ENCODE data around the gene RNFT2. TPM values are rescaled to one million over a fixed set of nuclear protein-coding genes. Genes with fewer than 3 reads are reported as not detected.
A peak's percentile ranks its signal among the peaks of the same experiment; 100 is the strongest.
"Not testable (repeated sequence)": the region's sequence is repeated elsewhere in the genome, so short reads cannot be mapped to it uniquely, and the experiment has no call there.

The RNFT2 gene
- total RNA-seq, 2 experiments from 2014 or later = 13.0 to 15.8 TPM

DNA sequence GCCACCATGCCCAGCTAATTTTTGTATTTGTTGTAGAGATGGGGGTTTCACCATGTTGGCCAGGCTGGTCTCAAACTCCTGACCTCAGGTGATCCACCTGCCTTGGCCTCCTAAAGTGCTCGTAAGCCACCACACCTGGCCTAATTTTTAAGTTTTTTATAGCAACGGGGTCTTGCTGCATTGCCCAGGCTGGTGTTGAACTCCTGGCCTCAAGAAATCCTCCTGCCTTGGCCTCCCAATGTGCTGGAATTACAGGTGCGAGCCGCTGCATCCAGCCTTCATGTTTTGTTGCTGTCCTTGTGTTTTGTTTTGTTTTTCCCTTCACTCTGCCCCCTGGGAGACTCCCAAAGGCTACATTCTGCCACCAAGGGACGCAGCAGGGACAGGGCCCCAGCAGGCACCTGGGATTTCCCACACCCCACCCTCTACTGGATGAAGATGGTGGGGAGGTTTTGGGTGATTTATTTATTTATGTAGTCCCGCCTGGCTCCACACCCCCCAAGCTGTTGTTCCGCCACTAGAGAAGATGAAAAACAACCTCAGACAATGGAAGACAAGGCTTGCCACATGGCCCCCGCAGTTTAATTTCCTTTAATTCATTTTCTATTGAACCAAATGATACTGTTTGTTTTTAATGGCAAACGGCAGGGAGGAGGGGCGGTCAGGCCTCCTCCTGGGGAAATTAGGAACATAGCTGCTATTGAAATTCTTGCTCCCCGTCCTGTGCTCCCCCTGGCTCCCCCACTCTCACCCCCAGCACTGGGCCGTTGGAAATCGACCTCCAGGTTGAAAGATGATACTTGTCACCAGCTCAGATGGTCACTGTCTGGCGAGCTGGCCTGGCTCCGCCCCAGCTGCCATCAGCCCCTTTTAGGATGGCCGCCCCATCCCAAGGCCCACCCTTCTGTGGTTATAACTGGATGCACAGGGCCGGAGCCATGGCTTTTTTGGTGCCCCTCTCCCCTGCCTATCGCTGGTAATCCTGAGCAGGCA, 70.3 kb downstream of the RNFT2 start:
- no peaks in the 10 kb centered on the region for H3K9me3 Mint-ChIP-seq
- H3K4me3 Mint-ChIP-seq = no peak overlapping the region
- no peaks in the 10 kb centered on the region for H3K27me3 Mint-ChIP-seq (ENCODE audit: low read depth)
- CTCF ChIA-PET = no interaction called here
- no peak for DNase-seq
- H3K27ac Mint-ChIP-seq = no peak overlapping the region
- H3K36me3 Mint-ChIP-seq (ENCODE audit: low read depth) = peaks cover 4% of the 10 kb centered on the region
- intact Hi-C loops (cut with micrococcal nuclease) = no loop called here
- H3K4me1 Mint-ChIP-seq (ENCODE audit: low read depth) = no peaks in the 10 kb centered on the region

DNA sequence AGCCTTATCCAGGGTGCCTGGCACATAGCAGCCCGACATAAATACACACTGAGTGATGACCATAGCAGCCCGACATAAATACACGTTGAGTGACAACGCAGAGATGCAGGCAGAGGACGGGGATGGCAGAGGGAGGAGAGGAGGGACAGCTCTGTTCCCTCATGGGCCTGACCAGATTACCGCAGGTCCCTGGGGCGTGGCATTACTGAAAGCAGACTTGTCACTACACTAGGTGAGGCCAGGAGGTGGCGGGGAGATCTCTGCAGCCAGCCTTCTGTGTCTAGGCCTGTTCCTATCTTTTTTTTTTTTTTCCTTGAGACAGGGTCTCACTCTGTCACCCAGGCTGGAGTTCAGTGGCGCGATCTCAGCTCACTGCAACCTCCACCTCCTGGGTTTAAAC, 74.1 kb downstream of the RNFT2 start:
- Mint-ChIP-seq H3K9me3 (no peaks in the 10 kb centered on the region), H3K27me3 (ENCODE audit: low read depth) (no peaks in the 10 kb centered on the region), H3K27ac (no peak overlapping the region), H3K4me1 (ENCODE audit: low read depth) (no peaks in the 10 kb centered on the region), H3K4me3 (no peak overlapping the region), H3K36me3 (ENCODE audit: low read depth) (peaks cover 4% of the 10 kb centered on the region)
- intact Hi-C loops (cut with micrococcal nuclease) = no loop called here
- no peak for DNase-seq
- CTCF ChIA-PET = no interaction called here

DNA sequence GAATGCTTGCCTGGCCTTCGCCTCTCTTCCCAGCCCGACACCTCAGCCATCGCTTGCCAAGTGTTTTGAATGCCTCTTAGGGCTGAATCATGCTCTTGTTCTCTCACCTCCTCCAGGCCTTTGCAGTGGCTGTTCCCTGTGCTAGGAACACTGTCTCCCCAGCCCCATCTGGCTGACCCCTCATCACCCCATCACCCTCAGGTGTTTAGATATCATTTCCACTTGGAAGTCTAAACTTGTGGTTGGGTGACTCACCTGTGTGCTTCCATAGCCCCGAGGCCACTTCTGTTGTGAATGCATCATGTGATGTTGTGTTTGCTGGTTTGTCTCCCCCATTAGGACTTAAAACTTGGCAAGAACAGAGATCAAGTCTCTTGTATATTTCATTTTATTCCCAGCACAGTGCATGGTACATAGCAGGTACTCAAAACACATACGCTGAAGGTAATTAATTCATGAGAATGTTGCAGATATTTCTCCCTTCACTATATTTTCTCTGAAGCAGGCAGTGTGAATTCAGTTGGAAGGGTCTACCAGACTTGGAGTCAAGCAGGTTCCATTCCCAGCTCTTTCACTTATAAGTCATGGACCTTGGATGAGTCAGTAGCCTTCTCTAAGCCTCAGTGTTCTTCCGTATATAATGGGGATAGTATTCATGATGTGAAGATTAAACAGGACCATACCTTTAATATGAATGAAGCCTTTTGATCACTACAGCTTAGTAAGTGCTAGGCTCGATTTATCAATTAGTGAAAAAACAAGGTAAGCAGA, 75.3 kb downstream of the RNFT2 start:
- Mint-ChIP-seq H3K4me1 (ENCODE audit: low read depth) (peaks cover 8% of the 10 kb centered on the region), H3K4me3 (no peak overlapping the region), H3K36me3 (ENCODE audit: low read depth) (peaks cover 4% of the 10 kb centered on the region), H3K27me3 (ENCODE audit: low read depth) (no peaks in the 10 kb centered on the region), H3K27ac (no peak overlapping the region), H3K9me3 (no peaks in the 10 kb centered on the region)
- intact Hi-C loops (cut with micrococcal nuclease) = no loop called here
- no peak for DNase-seq
- CTCF ChIA-PET = no interaction called here

DNA sequence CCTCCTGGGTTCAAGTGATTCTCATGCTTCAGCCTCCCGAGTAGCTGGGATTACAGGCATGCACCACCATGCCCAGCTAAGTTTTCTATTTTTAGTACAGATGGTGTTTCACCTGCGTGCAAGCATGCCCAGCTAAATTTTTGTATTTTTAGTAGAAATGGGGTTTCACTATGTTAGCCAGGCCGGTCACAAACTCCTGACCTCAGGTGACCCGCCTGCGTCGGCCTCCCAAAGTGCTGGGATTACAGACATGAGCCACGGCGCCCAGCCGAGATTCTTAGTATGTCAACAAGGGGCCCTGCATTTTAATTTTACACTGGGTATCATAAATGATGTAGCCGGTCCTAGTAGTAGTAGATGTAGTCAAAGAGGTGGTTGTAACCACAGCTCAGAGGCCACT, 76.7 kb downstream of the RNFT2 start:
- intact Hi-C loops (cut with micrococcal nuclease); CTCF ChIA-PET; H3K27ac Mint-ChIP-seq; H3K27me3 Mint-ChIP-seq (ENCODE audit: low read depth); H3K4me3 Mint-ChIP-seq; H3K9me3 Mint-ChIP-seq; DNase-seq; H3K36me3 Mint-ChIP-seq (ENCODE audit: low read depth): not testable (repeated sequence)
- peaks cover 11% of the 10 kb centered on the region for H3K4me1 Mint-ChIP-seq (ENCODE audit: low read depth)

DNA sequence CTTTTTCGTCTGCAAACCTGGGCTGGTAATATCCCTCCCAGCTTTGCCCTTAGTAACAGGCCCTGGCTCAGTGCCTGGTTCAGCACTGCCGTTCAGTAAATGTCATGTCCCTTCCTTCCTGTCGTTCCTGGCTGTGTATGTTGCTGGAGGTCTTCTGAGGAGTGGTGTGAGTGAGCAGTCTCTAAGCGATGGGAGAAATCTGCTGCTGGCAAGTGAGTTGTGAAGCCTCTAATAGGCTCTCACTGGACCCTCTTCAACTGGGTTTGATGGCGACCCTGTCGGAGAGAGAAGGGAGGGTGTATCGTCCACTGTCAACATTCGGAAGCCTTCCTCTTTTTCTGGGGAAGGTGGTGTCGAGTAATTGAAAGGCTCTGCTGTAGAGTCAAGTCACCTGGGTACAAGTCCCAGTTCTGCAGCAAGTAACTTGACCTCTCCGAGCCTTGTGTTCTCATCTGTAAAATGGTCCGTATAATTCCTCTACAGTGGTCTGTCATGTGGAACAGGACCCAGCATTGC, 80.3 kb downstream of the RNFT2 start:
- Mint-ChIP-seq H3K27me3 (ENCODE audit: low read depth) (no peaks in the 10 kb centered on the region), H3K4me1 (ENCODE audit: low read depth) (peaks cover 11% of the 10 kb centered on the region), H3K27ac (peak overlapping the region; percentile 91), H3K4me3 (peak overlapping the region; percentile 95), H3K9me3 (no peaks in the 10 kb centered on the region), H3K36me3 (ENCODE audit: low read depth) (peaks cover 2% of the 10 kb centered on the region)
- intact Hi-C loops (cut with micrococcal nuclease) = loop anchor here (2.0 kb wide), 3 partner anchors 104 to 372 kb away; partner anchors contain the start of gene FBXO21
- CTCF ChIA-PET = no interaction called here
- peak; percentile 56 for DNase-seq

DNA sequence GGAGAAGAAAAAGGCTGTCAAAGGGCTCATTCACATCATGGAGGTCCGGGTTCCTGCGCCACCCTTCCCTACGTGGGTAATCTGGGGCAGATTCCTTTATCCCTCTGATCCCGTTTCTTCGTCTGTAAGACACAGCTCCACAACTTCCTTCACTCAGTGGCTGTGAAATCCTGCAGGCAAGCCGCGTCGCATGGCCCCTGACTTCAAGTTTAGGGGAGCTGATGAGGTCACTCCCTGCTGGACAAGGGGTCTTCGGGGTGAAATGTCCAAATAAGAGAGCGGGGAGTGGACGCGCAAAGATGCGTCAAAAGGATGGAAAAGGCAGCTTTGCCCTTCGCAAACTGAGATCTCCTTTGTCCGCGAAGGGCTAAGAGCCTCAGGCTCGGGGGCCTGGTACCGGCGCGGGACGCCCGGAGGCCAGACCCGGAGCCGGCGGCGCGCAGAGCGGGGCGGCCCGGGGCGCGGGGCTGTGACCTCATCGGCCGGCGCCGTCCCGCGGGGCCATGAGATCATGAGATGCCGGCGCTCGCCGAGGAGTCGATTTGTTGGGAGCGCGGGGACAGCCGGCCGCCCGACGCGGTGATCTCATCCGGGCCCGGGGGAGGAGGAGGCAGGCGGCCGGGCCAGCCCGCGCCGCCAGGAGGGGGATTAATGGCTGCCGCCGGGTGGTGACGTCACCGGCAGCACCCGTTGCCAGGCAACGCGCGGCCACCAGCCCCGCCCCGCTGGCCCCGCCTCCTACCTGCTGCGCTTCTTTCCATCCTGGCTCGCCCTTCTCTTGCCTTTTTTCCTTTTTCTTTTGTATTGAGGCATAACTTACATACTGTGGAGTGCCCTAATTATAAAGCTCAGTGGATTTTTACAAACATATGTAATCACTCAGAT, 81.1 kb downstream of the RNFT2 start:
- H3K27me3 Mint-ChIP-seq (ENCODE audit: low read depth) = no peaks in the 10 kb centered on the region
- no peaks in the 10 kb centered on the region for H3K9me3 Mint-ChIP-seq
- peaks cover 2% of the 10 kb centered on the region for H3K36me3 Mint-ChIP-seq (ENCODE audit: low read depth)
- CTCF ChIA-PET = interaction anchor here (0.6 kb wide), 1 partner anchor 120 kb away, joined by 3 read pairs; no protein-coding TSS in a partner anchor
- H3K4me3 Mint-ChIP-seq = peak overlapping the region; percentile 95
- intact Hi-C loops (cut with micrococcal nuclease) = loop anchor here (1.0 to 2.0 kb wide), 4 partner anchors 81 to 372 kb away; partner anchors contain the start of genes FBXO21, RNFT2 and SPRING1
- peaks cover 11% of the 10 kb centered on the region for H3K4me1 Mint-ChIP-seq (ENCODE audit: low read depth)
- DNase-seq = peak; percentile 87
- peak overlapping the region; percentile 91 for H3K27ac Mint-ChIP-seq

DNA sequence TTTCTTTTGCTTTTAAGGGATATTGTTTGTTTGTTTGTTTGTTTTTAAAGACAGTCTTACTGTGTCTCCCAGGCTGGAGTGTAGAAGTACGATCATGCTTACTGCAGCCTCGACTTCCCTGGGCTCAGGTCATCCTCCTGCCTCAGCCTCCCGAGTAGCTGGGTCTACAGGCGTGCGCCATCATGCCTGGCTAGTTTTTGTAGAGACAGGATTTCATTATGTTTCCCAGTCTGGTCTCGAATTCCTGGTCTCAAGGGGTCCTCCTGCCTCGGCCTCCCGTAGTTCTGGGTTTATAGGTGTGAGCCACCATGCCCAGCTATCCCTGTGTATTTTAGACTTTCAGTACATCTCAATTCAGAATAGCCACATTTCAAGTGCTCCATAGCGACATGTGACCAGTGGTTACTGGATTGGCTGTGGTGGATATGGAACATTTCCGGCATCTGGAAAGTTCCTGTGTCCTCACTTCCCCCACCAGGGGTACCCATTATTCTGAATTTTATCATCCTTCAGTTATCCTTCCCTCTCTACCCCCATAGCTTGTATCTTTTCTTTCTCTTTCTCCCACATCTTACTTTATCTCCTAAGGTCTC, 82.0 kb downstream of the RNFT2 start:
- Mint-ChIP-seq H3K9me3 (peaks cover 3% of the 10 kb centered on the region), H3K27ac (no peak overlapping the region), H3K4me1 (ENCODE audit: low read depth) (peaks cover 11% of the 10 kb centered on the region), H3K27me3 (ENCODE audit: low read depth) (no peaks in the 10 kb centered on the region), H3K4me3 (peak overlapping the region; percentile 46), H3K36me3 (ENCODE audit: low read depth) (peaks cover 4% of the 10 kb centered on the region)
- intact Hi-C loops (cut with micrococcal nuclease) = no loop called here
- no peak for DNase-seq
- CTCF ChIA-PET = no interaction called here

DNA sequence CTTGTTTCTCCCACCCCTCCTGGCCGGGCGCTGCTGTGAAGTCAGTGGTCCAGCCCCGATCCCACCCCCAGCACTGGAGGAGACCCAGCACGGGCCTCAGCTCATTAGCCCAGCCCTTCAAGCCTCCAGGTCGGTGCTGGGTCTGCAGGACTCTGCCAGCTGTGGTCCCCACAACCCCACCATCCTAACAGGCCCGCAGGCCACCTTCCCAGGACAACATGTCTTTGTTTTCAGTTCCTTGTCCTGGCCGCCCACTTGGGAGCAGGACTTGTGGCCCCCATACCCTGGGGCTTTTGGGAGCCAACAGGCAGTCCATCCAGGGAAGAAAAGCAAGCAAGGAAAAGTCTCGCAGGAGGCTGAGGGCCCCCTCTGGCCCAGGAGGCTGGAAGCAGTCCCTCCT, 83.2 kb downstream of the RNFT2 start:
- intact Hi-C loops (cut with micrococcal nuclease) = no loop called here
- Mint-ChIP-seq H3K4me3 (no peak overlapping the region), H3K27ac (no peak overlapping the region), H3K4me1 (ENCODE audit: low read depth) (peaks cover 11% of the 10 kb centered on the region), H3K9me3 (peaks cover 3% of the 10 kb centered on the region), H3K36me3 (ENCODE audit: low read depth) (peaks cover 9% of the 10 kb centered on the region), H3K27me3 (ENCODE audit: low read depth) (no peaks in the 10 kb centered on the region)
- no peak for DNase-seq
- CTCF ChIA-PET = no interaction called here

DNA sequence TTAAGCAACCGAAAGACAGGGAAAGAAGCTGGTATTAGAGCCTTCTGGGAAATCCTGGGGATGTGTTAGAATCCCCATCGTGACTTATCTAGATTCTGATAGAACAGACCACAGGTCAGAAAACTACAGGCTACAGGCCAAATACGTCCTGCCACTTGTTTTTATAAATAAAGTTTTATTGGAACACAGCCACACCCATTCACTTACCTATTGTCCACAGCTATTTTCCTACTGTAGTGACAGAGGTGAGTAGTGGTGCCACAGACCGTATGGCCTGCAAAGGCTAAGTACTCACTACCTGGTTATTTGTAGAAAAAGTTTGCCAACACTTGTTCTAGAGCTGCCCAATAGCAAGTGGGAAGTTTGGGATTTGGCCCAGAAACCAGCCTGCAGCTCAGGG, 89.3 kb downstream of the RNFT2 start:
- no peak overlapping the region for H3K27ac Mint-ChIP-seq
- H3K36me3 Mint-ChIP-seq (ENCODE audit: low read depth) = peaks cover 7% of the 10 kb centered on the region
- H3K27me3 Mint-ChIP-seq (ENCODE audit: low read depth) = no peaks in the 10 kb centered on the region
- CTCF ChIA-PET = no interaction called here
- intact Hi-C loops (cut with micrococcal nuclease) = no loop called here
- H3K4me1 Mint-ChIP-seq (ENCODE audit: low read depth) = no peaks in the 10 kb centered on the region
- DNase-seq = no peak
- peaks cover 3% of the 10 kb centered on the region for H3K9me3 Mint-ChIP-seq
- no peak overlapping the region for H3K4me3 Mint-ChIP-seq

DNA sequence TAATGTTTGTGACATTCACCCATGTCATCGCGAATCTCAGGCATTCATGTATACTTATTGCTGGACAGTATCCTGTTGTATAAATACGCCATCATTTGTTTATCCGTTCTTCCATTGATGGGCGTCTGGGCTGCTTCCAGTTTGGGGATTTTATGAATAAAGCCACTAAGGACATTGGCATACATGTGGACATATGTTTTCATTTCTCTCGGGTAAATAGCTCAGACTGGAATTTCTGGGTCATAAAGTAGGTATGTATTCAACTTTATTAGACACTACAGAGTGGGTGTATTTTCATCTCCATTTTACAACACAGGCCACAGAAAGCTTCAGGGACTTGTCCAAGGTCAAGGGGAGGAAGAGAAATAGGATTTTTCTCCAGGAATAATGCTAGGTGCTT, 94.2 kb downstream of the RNFT2 start:
- Mint-ChIP-seq H3K27me3 (ENCODE audit: low read depth) (no peaks in the 10 kb centered on the region), H3K9me3 (peaks cover 4% of the 10 kb centered on the region), H3K36me3 (ENCODE audit: low read depth) (peaks cover 15% of the 10 kb centered on the region), H3K4me1 (ENCODE audit: low read depth) (no peaks in the 10 kb centered on the region), H3K27ac (no peak overlapping the region), H3K4me3 (no peak overlapping the region)
- DNase-seq = no peak
- intact Hi-C loops (cut with micrococcal nuclease) = no loop called here
- CTCF ChIA-PET = no interaction called here

DNA sequence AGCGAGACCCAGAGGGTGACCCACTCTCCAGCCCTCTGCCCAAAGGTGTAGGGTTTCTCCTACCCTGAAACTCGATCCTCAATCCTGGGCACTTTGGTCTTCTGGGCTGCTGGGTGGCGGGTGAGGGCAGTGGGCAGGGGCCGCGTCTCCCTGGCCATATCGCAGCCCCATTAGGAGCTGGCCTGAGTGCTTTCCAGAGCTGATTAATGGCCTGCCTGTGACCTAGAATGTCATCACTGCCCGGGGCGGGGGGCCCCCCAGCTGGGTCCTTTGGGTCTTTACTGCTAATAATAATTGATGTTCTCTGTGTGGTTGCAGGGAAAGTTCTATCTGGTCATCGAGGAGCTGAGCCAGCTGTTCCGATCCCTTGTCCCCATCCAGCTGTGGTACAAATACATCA, 95.4 kb downstream of the RNFT2 start:
- intact Hi-C loops (cut with micrococcal nuclease) = no loop called here
- Mint-ChIP-seq H3K4me3 (no peak overlapping the region), H3K4me1 (ENCODE audit: low read depth) (no peaks in the 10 kb centered on the region), H3K9me3 (peaks cover 4% of the 10 kb centered on the region), H3K27me3 (ENCODE audit: low read depth) (no peaks in the 10 kb centered on the region), H3K27ac (no peak overlapping the region), H3K36me3 (ENCODE audit: low read depth) (peaks cover 15% of the 10 kb centered on the region)
- DNase-seq = no peak
- CTCF ChIA-PET = interaction anchor here (0.6 kb wide), 1 partner anchor 151 kb away, joined by 3 read pairs; no protein-coding TSS in a partner anchor

All from activated naive CD4-positive, alpha-beta T cell treated with anti-CD3 and anti-CD28 coated beads for 36 hours (primary cell).